ENCODE measurements around the gene SEPTIN6.
"Not testable (repeated sequence)": the region's sequence is repeated elsewhere in the genome, so short reads cannot be mapped to it uniquely, and the experiment has no call there.

Gene SEPTIN6

DNA sequence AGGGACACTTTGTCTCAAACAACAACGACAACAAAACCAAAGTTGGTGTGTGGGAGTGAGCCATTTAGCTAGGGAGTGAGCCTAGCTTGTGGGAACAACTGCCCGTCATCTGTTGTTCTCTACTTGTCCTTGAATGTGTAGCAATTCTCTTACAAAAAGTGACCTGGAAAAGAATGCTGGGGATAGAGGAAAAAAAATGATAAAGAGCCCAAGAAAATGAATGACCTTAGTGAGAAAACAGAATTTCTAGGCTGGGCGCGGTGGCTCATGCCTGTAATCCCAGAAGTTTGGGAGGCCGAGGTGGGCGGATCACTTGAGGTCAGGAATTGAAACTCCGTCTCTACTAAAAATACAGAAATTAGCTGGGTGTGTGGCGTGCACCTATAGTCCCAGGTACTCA lies 19.6 kb downstream of the SEPTIN6 start:
- no peak for TF ChIP-seq Cebpa-rat (IDR thresholded peaks at IDR 0.05)
- no peak overlapping the region for H3K4me3 ChIP-seq
- H3K36me3 ChIP-seq, result peaks cover 18 to 62% (median 43%) of the 10 kb centered on the region in 11 experiments; a peak in 20 of 22 replicates
- no peaks in the 10 kb centered on the region for H3K27me3 ChIP-seq
- no peak overlapping the region for H3K4me2 ChIP-seq
- peaks cover 38 to 88% (median 70%) of the 10 kb centered on the region in 10 experiments for H3K4me1 ChIP-seq
- peaks cover 0 to 6% (median 0%) of the 10 kb centered on the region in 11 experiments; a peak in 1 of 22 replicates for H4K20me1 ChIP-seq
- no peak overlapping the region; a peak in 1 of 22 replicates for H3K27ac ChIP-seq
- no peaks in the 10 kb centered on the region; a peak in 1 of 22 replicates for H3K9me3 ChIP-seq (replicated peaks in 1 of 11)
- H3K9ac ChIP-seq, result no peak overlapping the region

DNA sequence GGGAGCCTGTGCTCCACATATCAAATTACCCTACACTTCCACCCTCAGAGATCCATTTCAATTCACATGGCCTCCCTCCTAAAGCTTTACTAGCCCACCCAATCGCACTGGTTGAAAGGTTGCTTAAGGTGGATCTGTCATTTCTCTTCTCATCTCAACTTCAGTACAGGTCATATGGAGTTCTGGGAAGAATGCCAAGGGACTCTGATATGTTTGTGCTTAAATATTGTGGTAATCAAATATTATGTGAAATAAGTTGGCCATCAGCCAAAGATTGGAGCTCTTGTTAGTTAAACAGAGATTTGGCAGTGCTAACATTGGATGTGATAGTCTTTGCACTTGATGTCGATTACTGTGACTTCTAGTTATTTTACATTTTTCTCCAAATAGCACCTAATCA lies 20.5 kb downstream of the SEPTIN6 start:
- no peak for TF ChIP-seq Cebpa-rat (IDR thresholded peaks at IDR 0.05)

DNA sequence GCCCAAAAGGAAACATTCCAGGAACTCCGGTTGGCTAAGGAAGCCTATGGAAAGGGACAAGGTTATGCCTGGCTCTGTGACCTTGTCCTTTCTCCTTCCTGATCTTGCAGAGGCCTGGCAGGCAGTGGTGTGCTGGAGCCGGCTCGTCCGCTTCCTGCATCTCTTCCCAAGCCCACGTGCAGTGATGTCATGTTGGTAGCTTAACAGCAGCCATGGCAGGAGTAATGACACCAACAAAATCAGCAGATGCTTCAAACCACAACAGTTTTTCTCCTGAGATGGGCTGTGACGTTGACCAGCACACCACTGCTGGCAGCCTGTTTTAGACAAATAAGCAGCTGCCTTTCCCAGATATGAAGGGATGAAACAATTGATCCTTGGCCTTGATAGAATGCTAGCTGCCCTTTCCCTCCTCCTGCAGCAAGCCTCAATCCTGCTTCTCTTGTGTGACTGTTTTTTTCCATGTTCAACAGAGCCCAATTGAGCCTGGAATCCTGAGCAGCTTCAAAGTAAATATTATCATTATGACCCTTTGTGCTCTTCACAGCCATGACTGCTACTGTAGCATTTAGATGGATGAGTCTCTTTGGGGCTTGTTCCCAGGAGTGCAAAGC lies 23.4 kb downstream of the SEPTIN6 start:
- Histone ChIP-seq H3K4me2 (peak overlapping the region in 10 of 11 experiments; percentile 1 to 86 (median 50); a peak in 19 of 22 replicates), H3K36me3 (peaks cover 13 to 54% (median 40%) of the 10 kb centered on the region in 11 experiments; a peak in 20 of 22 replicates), H3K27ac (peak overlapping the region in 6 of 11 experiments; percentile 5 to 43 (median 32); a peak in 9 of 22 replicates), H3K9me3 (replicated peaks in 1 of 11) (no peaks in the 10 kb centered on the region; a peak in 1 of 22 replicates), H3K4me3 (no peak overlapping the region), H3K4me1 (peaks cover 35 to 88% (median 71%) of the 10 kb centered on the region in 10 experiments), H3K27me3 (no peaks in the 10 kb centered on the region), H3K9ac (peak overlapping the region in 1 of 11 experiments; percentile 7; a peak in 1 of 22 replicates), H4K20me1 (no peaks in the 10 kb centered on the region)
- no peak for TF ChIP-seq Cebpa-rat (IDR thresholded peaks at IDR 0.05)

More for the DNA sequence above, 20.5 kb downstream of the SEPTIN6 start:
- Histone ChIP-seq H3K9ac (no peak overlapping the region), H3K4me1 (peaks cover 35 to 88% (median 71%) of the 10 kb centered on the region in 10 experiments), H3K27ac (no peak overlapping the region), H3K9me3 (replicated peaks in 1 of 11) (no peaks in the 10 kb centered on the region; a peak in 1 of 22 replicates), H3K4me3 (no peak overlapping the region), H3K36me3 (peaks cover 18 to 62% (median 43%) of the 10 kb centered on the region in 11 experiments; a peak in 20 of 22 replicates), H3K4me2 (peak overlapping the region in 6 of 11 experiments; percentile 11 to 39 (median 30); a peak in 9 of 22 replicates), H4K20me1 (peaks cover 0 to 2% (median 0%) of the 10 kb centered on the region in 11 experiments; a peak in 1 of 22 replicates), H3K27me3 (no peaks in the 10 kb centered on the region)

DNA sequence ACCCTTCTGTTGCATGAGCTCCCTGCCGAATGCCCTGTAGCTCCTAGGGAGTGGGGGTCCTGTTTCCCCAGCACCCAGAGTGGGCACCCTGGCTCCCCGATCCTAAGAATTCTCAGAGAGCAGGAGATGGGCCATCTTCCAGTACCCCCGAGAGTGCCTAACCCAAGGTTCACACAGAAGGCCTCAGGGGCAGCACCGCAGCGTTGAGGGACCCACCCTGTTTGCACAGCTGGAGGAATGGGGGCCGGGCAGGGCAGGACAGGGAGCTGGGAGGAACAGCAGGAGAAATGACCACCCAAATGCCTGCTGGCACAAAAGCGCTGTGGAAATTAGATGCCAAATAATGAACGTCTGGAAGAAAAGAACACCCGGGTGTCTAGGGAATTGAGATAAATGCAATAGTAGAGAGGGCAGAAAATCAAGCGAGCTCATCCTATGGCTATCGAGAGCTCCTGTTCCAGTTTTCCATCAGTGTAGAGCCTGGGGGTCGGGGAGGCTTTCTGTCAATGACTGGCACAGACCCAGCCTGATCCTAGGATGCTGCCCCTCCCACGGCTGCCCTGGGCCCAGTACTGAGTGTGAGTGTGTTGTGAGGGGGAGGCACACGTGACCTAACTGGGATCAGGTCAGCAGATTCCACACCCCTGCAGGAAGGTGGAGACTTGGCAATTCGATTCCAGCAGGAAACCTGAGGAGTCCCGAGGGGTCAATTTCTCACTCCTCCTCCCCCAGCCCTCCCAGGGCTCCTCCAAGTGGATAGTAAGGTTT lies 25.7 kb downstream of the SEPTIN6 start:
- Histone ChIP-seq H3K4me3 (peak overlapping the region in 5 of 10 experiments; percentile 9 to 52 (median 24); a peak in 6 of 20 replicates), H3K4me1 (peaks cover 37 to 90% (median 79%) of the 10 kb centered on the region in 10 experiments), H3K27me3 (no peaks in the 10 kb centered on the region), H4K20me1 (no peaks in the 10 kb centered on the region), H3K36me3 (peaks cover 12 to 44% (median 31%) of the 10 kb centered on the region in 11 experiments; a peak in 21 of 22 replicates), H3K4me2 (peak overlapping the region; percentile 70 to 94 (median 85)), H3K27ac (peak overlapping the region in 9 of 11 experiments; percentile 53 to 87 (median 82); a peak in 18 of 22 replicates), H3K9ac (peak overlapping the region in 8 of 11 experiments; percentile 62 to 75 (median 68); a peak in 16 of 22 replicates), H3K9me3 (replicated peaks in 1 of 11) (peaks cover 0 to 4% (median 0%) of the 10 kb centered on the region in 11 experiments; a peak in 1 of 22 replicates)
- no peak for TF ChIP-seq Cebpa-rat (IDR thresholded peaks at IDR 0.05)

DNA sequence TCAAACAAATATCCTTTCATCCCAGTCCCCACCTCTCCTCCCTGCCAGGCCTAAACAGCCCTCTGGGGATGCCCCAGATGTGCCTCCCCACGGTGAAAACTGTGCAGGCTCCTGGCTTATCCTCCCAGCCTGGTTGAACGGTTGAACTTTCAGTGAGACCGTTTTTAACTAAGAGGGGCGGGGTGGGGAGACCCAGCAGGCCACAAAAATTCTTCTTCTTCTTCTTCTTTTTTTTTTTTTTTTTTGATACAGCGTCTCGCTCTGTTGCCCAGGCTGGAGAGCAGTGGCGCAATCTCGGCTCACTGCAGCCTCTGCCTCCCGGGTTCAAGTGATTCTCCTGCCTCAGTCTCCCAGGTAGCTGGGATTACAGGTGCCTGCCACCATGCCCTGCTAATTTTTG lies 28.1 kb downstream of the SEPTIN6 start:
- H3K4me1 ChIP-seq, result peaks cover 37 to 93% (median 78%) of the 10 kb centered on the region in 10 experiments
- H3K27ac ChIP-seq, result peak overlapping the region in 9 of 11 experiments; percentile 53 to 87 (median 82); a peak in 18 of 22 replicates
- TF ChIP-seq Cebpa-rat (IDR thresholded peaks at IDR 0.05), result peak in 8 of 11 experiments; percentile 64 to 87 (median 74); a peak in 16 of 22 replicates

DNA sequence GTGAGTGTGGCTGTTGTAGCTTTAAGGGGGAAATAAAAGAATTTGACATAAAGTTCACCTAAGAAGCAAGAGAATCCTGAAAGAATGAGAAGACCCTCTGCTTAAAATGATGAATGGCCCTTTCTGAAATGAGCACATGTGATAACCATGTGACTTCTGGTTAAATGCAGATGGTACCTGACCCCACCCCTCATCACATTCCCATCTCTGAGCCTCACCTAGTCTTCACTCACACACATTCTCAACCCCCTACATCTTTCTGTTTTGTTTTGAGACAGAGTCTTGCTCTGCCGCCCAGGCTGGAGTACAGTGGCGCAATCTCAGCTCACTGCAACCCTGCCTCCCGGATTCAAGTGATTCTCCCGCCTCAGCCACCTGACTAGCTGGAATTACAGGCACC lies 31.5 kb downstream of the SEPTIN6 start:
- Histone ChIP-seq H3K27me3 (no peaks in the 10 kb centered on the region), H3K9ac (no peak overlapping the region), H3K4me1 (peaks cover 21 to 70% (median 49%) of the 10 kb centered on the region in 10 experiments), H4K20me1 (no peaks in the 10 kb centered on the region), H3K9me3 (replicated peaks in 1 of 11) (0 out of 22 replicates have a peak, but pooled peaks cover 0 to 5% (median 0%) of the 10 kb centered on the region in 11 experiments), H3K27ac (peak overlapping the region in 1 of 11 experiments; percentile 25; a peak in 2 of 22 replicates), H3K36me3 (peaks cover 16 to 67% (median 43%) of the 10 kb centered on the region in 11 experiments; a peak in 21 of 22 replicates), H3K4me2 (peak overlapping the region in 3 of 11 experiments; percentile 4 to 28 (median 17); a peak in 3 of 22 replicates), H3K4me3 (no peak overlapping the region)
- 0 out of 22 replicates have a peak, but pooled peaks of 1 of the 11 experiments have one; percentile 14 for TF ChIP-seq Cebpa-rat (IDR thresholded peaks at IDR 0.05)

More for the DNA sequence above, 28.1 kb downstream of the SEPTIN6 start:
- H3K9me3 ChIP-seq (replicated peaks in 1 of 11); H4K20me1 ChIP-seq; H3K27me3 ChIP-seq: not testable (repeated sequence)
- Histone ChIP-seq H3K4me3 (peak overlapping the region in 3 of 10 experiments; percentile 24 to 47 (median 33); a peak in 4 of 20 replicates), H3K4me2 (peak overlapping the region; percentile 70 to 94 (median 85)), H3K9ac (peak overlapping the region in 9 of 11 experiments; percentile 34 to 75 (median 67); a peak in 17 of 22 replicates), H3K36me3 (peaks cover 5 to 48% (median 37%) of the 10 kb centered on the region in 11 experiments; a peak in 20 of 22 replicates)

DNA sequence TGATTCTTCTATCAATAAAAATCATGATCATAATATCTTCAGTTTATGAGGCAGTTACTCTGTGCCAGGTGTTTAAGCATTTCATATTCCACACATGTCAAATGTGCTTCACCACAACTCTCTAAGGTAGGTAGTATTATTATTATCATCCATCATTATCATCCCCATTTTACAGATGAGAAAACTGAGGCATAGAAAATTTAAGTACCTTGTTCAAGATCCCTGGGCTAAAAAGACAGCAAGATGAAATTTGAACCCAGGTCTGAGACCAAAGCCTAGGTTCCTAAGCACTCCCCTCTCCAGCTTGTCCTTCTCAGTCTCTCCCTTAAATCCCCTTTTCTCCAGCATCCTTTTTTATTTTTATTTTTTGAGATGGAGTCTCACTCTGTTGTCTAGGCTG lies 33.4 kb downstream of the SEPTIN6 start:
- H3K9me3 ChIP-seq (replicated peaks in 1 of 11), result 0 out of 22 replicates have a peak, but pooled peaks cover 0 to 5% (median 0%) of the 10 kb centered on the region in 11 experiments
- H3K27me3 ChIP-seq, result 0 out of 22 replicates have a peak, but pooled peaks cover 0 to 3% (median 0%) of the 10 kb centered on the region in 11 experiments
- no peak for TF ChIP-seq Cebpa-rat (IDR thresholded peaks at IDR 0.05)
- no peak overlapping the region for H3K4me2 ChIP-seq
- H4K20me1 ChIP-seq, result peaks cover 0 to 11% (median 0%) of the 10 kb centered on the region in 11 experiments; a peak in 5 of 22 replicates
- H3K27ac ChIP-seq, result no peak overlapping the region
- H3K9ac ChIP-seq, result no peak overlapping the region
- peaks cover 16 to 72% (median 43%) of the 10 kb centered on the region in 11 experiments; a peak in 21 of 22 replicates for H3K36me3 ChIP-seq
- no peak overlapping the region for H3K4me3 ChIP-seq
- peaks cover 13 to 69% (median 48%) of the 10 kb centered on the region in 10 experiments for H3K4me1 ChIP-seq

DNA sequence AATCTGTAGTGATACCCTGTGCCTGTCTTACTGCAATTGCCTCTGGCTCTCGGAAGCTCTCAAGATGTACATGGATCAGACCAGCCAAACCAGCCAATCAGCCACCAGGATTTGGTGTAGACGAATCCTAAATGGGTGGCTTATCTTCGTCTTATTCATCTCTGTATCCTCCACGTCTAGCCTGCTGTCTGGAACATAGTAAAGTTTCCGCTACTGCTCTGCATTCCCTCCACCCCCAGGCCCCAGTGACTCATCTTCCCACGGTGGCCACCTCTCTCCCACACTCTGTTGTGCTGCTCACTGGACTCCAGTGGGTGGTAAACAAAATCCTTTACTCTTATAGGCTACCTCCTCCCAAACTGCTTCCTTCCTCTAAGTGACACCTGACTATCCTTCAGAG lies 37.8 kb downstream of the SEPTIN6 start:
- Histone ChIP-seq H3K4me3 (no peak overlapping the region), H4K20me1 (peaks cover 0 to 16% (median 0%) of the 10 kb centered on the region in 11 experiments; a peak in 5 of 22 replicates), H3K27ac (peak overlapping the region in 6 of 11 experiments; percentile 13 to 61 (median 26); a peak in 5 of 22 replicates), H3K4me1 (peaks cover 22 to 45% (median 30%) of the 10 kb centered on the region in 10 experiments), H3K4me2 (peak overlapping the region; percentile 55 to 80 (median 72)), H3K36me3 (peaks cover 18 to 77% (median 50%) of the 10 kb centered on the region in 11 experiments), H3K27me3 (peaks cover 0 to 12% (median 0%) of the 10 kb centered on the region in 11 experiments; a peak in 1 of 22 replicates), H3K9ac (peak overlapping the region in 1 of 11 experiments; percentile 48; a peak in 2 of 22 replicates), H3K9me3 (replicated peaks in 1 of 11) (no peaks in the 10 kb centered on the region)
- TF ChIP-seq Cebpa-rat (IDR thresholded peaks at IDR 0.05), result no peak
